GM12873 (cell line): ENCODE results near the gene FIBIN.

Experiments used
- CTCF ChIP-seq: IDR thresholded peaks from 2 replicates; pipeline ENCODE4 v1.5.1; 2012; ENCODE audit warnings: low read depth, mild to moderate bottlenecking, moderate library complexity, low read length, control low read depth; ENCODE audit not compliant: insufficient read depth; ENCODE audit errors: missing control alignments

FIBIN gene

GRCh38 chr11:26993965-26994457 lies at the start of gene FIBIN:
TSS of gene FIBIN (plus strand) at chr11:26994112. CDS start at chr11:26994527, 415 bp downstream.
- no peak for TF ChIP-seq CTCF

GRCh38 chr11:26944866-26945664 lies 48.8 kb upstream of the FIBIN start:
- no peak for TF ChIP-seq CTCF

GRCh38 chr11:26946257-26946716 lies 47.6 kb upstream of the FIBIN start:
- TF ChIP-seq CTCF: no peak

- TF ChIP-seq CTCF: no peak
Observed at GRCh38 chr11:26947379-26947844, 46.5 kb upstream of the FIBIN start.

GRCh38 chr11:26947904-26948639 lies 45.8 kb upstream of the FIBIN start:
- TF ChIP-seq CTCF: no peak

GRCh38 chr11:26948881-26949280 lies 45.0 kb upstream of the FIBIN start:
- no peak for TF ChIP-seq CTCF

GRCh38 chr11:26949846-26950245 lies 44.1 kb upstream of the FIBIN start:
- TF ChIP-seq CTCF: no peak
